Choroid plexus epithelial cell (primary cell): ENCODE data around the gene PAX2.

ENCODE experiments used
- DNase-seq: peaks from one replicate; pipeline ENCODE4 v3.0.0-alpha.2; 2010; ENCODE audit warnings: low read depth
- H3K4me3 ChIP-seq: 2 replicates; pipeline ENCODE4 v1.5.1; 2011; ENCODE audit warnings: low read depth, mild to moderate bottlenecking, control low read depth, low read length, moderate library complexity
- TF ChIP-seq, protein P1 (sequence below): conservative IDR thresholded peaks from 2 replicates; pipeline ENCODE4 v1.5.1; 2011; ENCODE audit warnings: low read depth, mild to moderate bottlenecking, control low read depth, inconsistent platforms, low read length, moderate library complexity

The PAX2 gene

DNA sequence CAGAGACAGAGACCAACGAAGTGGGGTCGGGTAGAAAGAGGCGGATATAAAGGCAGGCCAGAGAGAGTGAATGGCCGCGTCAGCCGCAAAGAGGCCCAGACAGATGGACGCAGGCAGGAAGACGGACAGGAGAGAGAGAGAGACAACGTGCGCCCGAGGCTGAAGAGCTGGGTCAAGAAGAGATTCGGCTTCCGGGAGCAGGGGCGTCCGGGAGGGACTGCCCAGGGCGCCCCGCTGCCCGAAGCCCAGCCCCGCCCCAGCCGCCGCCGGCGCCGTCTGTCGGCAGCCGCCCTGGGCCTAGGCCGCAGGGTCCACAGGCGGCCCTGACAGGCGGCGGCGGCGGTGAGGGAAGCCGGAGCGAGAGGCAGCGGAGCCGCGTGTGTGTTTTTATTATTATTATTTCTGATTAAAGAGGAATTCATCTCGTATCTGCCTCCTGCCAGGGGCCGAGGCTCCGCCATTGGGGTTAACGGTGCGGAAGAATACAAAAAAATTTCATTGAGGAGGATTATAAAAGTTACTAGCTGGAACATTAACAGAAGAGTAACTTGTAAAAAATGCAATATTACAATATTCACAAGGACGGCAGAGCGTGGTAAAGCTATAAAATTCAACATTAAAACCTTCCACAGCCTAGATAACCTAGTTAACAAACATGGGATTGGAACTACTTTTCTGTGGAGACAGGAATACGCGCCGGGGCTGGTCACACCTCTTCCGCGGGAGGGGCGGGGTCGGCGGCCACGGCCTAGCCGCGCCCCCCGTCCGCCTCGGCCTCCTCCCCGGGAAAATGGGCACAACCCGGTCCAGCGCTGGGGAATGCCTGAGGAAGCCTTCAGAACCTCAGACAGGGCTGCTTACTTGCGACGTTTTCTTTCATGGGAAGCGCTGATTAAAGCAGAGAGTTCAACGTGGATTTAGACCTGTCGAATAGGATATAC, 29.7 kb upstream of the PAX2 start:
- H3K4me3 ChIP-seq: no peak overlapping the region
- TF ChIP-seq, protein P1, sequence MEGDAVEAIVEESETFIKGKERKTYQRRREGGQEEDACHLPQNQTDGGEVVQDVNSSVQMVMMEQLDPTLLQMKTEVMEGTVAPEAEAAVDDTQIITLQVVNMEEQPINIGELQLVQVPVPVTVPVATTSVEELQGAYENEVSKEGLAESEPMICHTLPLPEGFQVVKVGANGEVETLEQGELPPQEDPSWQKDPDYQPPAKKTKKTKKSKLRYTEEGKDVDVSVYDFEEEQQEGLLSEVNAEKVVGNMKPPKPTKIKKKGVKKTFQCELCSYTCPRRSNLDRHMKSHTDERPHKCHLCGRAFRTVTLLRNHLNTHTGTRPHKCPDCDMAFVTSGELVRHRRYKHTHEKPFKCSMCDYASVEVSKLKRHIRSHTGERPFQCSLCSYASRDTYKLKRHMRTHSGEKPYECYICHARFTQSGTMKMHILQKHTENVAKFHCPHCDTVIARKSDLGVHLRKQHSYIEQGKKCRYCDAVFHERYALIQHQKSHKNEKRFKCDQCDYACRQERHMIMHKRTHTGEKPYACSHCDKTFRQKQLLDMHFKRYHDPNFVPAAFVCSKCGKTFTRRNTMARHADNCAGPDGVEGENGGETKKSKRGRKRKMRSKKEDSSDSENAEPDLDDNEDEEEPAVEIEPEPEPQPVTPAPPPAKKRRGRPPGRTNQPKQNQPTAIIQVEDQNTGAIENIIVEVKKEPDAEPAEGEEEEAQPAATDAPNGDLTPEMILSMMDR: no peak
- DNase-seq: no peak

DNA sequence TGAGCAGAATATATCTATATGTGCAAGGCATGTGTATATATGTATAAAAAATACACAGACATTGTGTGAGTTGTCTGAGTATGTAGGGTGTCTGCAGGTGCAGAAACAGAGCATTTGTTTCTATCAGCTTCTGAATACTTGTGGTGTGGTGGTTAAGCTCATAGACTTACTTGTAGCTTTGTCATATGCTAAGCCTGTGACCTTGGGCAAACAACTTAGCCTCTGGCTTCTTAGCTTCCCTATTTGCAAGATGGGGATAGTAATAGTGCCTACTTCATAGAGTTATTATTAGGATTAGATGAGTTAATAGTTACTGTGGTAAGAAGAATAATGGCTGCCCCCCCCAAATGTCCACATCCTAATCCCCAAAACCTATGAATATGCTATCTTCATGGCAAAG, 28.2 kb upstream of the PAX2 start:
- no peak for DNase-seq
- H3K4me3 ChIP-seq: no peak overlapping the region
- TF ChIP-seq, protein P1: no peak

DNA sequence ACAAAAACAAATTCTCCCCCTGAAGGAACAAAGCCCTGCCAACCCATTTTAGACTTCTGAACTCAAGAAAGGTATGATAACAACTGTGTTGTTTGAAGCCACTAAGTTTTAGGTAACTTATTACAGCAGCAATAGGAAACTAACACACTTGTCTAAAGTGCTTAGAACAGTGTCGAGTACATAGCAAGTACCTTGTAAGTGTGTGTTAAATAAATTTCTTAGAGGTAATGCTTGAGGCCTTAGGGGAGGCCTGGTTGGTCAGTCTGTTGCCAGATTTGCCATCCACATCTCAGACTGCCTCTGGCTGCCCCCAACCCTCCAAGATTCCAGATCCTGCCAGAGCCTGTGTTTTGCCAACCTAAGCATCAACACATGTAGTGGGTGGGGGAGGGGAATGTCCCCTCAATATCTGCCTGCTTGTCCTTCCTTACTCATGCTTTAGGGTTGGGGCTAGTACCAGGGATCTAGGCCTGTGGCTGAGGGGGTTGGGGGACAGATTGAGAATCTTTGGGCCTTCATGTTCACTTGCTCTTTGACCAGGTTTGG, 27.1 kb upstream of the PAX2 start:
- H3K4me3 ChIP-seq: no peak overlapping the region
- TF ChIP-seq, protein P1: no peak
- no peak for DNase-seq

DNA sequence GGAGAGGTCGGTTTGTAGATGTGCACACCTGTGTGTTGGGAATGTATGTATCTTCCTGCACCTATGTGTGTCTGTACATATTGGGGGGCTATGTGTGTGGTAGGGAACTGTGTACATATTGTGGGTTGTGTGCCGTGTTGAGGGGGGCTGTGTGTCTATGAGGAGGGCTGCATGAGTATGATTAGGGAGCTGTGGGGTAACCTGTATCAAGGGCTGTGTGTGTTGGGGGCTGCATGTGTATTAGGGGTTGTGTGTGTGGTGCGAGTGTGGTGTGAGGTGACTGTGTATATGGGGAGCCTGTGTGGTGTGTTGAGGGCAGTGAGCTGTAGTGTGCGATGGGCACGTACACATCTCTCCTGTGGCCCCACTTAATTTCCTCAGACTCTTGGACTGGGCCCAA, 22.2 kb upstream of the PAX2 start:
- H3K4me3 ChIP-seq: no peak overlapping the region
- DNase-seq: no peak
- TF ChIP-seq, protein P1: no peak

DNA sequence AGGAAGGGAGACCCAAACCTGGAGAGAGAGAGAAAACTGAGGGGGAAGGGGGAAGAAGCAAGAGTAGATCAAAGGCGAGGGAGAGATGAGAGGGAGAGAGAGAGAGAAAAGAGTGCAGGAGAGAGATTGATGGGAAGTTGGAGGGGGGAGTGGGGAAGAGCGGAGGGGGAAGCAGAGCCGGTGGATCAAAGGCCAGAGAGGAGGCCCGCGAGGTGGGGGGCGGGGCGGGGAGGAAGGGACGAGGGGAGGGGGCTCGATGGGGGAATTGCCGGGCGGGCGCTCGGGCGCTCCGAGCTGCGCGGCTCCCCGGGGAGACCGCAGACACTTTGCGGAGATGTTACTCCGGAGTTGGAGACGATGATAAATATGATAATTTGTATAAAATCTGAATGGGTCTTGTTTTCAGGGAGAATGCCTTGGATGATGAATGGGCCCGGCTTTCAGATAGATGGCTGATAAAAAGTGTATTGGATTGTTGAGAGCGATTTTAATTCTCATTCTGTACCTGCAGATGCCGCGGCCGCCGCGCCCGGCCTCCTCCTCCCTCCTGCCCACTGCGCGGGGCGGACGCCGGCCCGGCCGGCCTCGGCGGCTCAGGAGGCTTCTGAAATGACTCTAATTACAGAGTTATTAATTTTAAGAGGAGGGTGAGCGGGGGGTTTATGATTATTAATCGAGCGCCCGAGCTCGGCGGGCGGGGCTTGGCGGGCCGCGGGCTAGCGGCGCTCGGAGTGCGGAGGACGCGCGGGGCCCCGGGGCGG, 21.4 kb upstream of the PAX2 start:
- H3K4me3 ChIP-seq: no peak overlapping the region

DNA sequence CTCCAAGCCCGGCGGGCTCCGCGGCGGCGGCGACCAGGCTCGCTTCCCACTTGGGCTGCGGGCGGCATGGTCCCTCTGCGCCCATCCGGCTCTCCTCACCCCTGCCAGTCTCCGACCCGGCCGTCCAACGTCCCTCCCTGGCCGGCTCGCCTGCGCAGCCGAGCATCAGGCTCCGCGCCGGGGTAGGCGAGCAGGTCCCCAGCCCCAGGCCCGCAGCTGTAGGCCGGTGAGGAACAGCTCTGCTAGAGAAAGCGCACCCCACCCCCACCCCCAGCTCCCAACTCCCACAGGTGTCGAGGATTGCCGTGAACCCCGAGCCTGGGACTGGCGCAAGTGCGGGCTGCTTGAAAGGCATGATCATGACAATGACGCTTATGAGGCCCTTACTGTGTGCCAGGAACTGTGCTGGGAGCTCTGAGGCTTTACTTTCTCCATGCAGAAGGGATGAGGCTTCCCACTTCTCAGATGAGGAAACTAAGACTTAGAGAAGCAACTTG, 20.8 kb upstream of the PAX2 start:
- H3K4me3 ChIP-seq: no peak overlapping the region
- TF ChIP-seq, protein P1: no peak
- no peak for DNase-seq

More for the DNA sequence above, 21.4 kb upstream of the PAX2 start:
- TF ChIP-seq, protein P1: no peak
- no peak for DNase-seq
